Lung (tissue), 12 donors: ENCODE results near the gene CGB5. TPM values are rescaled to one million over a fixed set of nuclear protein-coding genes. Genes with fewer than 3 reads are reported as not detected.
"Not testable (repeated sequence)": the region's sequence is repeated elsewhere in the genome, so short reads cannot be mapped to it uniquely, and the experiment has no call there.

Experiments
- ATAC-seq: fragments of 200-7000 bp; cut with Tn5 transposase; one replicate; pipeline ENCODE4 v1.9.1; 2020; ENCODE audit warnings: moderate number of reproducible peaks; ENCODE audit not compliant: insufficient read depth, low FRiP score
- DNase-seq, 3 donors: peaks; one replicate each; pipeline ENCODE4 v3.0.0-alpha.2; 2013 to 2017
- H3K27ac ChIP-seq, 2 donors: one replicate each; pipeline ENCODE4 v1.5.1; 2013; ENCODE audit warnings: mild to moderate bottlenecking in 2 of 2, moderate library complexity in 2 of 2, control low read depth in 1 of 2, inconsistent platforms in 1 of 2, low read depth in 1 of 2, low read length in 1 of 2
- H3K27me3 ChIP-seq, 3 donors: one replicate each; pipeline ENCODE4 v1.5.1; 2013; ENCODE audit warnings: low read length in 2 of 3; ENCODE audit not compliant: control insufficient read depth in 3 of 3, insufficient read depth in 3 of 3
- H3K36me3 ChIP-seq, 4 donors: one replicate each; pipeline ENCODE4 v1.5.1; 2013; ENCODE audit warnings: low read length in 4 of 4, mild to moderate bottlenecking in 1 of 4, moderate library complexity in 1 of 4; ENCODE audit not compliant: control insufficient read depth in 4 of 4, insufficient read depth in 4 of 4
- H3K4me1 ChIP-seq, 5 donors: one replicate each; pipeline ENCODE4 v1.5.1; 2013; ENCODE audit warnings: low read length in 5 of 5, mild to moderate bottlenecking in 2 of 5, moderate library complexity in 1 of 5; ENCODE audit not compliant: control insufficient read depth in 5 of 5, insufficient read depth in 5 of 5
- H3K4me3 ChIP-seq: one replicate; pipeline ENCODE4 v1.5.1; 2013; ENCODE audit warnings: mild to moderate bottlenecking, control low read depth, moderate library complexity
- H3K9ac ChIP-seq, 2 donors: one replicate each; pipeline ENCODE4 v1.5.1; 2013; ENCODE audit warnings: low read length in 2 of 2, control low read depth in 1 of 2; ENCODE audit not compliant: insufficient read depth in 1 of 2
- H3K9me3 ChIP-seq, 4 donors: one replicate each; pipeline ENCODE4 v1.5.1; 2013; ENCODE audit warnings: low read length in 3 of 4, mild to moderate bottlenecking in 1 of 4, moderate library complexity in 1 of 4; ENCODE audit not compliant: control insufficient read depth in 4 of 4, insufficient read depth in 3 of 4
- WGBS, 2 donors: extraction: QIAGEN DNeasy Blood & Tissue Kit; methylation state at CpG; one replicate each; pipeline ENCODE4 v1.1.7; 2013; 5-methylcytosine and 5-hydroxymethylcytosine counted together
- polyA plus RNA-seq, 2 donors: library from polyadenylated mRNA; stranded (reverse); fragments of 200-250 nt; gene quantifications; one replicate each; pipeline ENCODE4 v1.2.1, GENCODE V29; 2013
- total RNA-seq, 2 donors: library from RNA; depleted of rRNA in 1 of 2; stranded (reverse); fragments of >200 nt in 1 of 2; gene quantifications; one replicate each; pipeline ENCODE4 v1.2.1, GENCODE V29; 2014 to 2021
- TF ChIP-seq, protein P1 (sequence below): IDR thresholded peaks from 2 replicates; pipeline ENCODE4 v1.5.1; 2012; ENCODE audit warnings: mild to moderate bottlenecking; ENCODE audit errors: control extremely low read depth, extremely low read depth
- donor health status: control.
- donor health status: control.
- donor health status: Bipolar disorder and iron deficiency.
- donor health status: healthy.
- donor health status: DM: yes; HTN: yes; CAD: no.

The CGB5 gene
- total and polyA plus RNA-seq, 4 donors, result not detected

DNA sequence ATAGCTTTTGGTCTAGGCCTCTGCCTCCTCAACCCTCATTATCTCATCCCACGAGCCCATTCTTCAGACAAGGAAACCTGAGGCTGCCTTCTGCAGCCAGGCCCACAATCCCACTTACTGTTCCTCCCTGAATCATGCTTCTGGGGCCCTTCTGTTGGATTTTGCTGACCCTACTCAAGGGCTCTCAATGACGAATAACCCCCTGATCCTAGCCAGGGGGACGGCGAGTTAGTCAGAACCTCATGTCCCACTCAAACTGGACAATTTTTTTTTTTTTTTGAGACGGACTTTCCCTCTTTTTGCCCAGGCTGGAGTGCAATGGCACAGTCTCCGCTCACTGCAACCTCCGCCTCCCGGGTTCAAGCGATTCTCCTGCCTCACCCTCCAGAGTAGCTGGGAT is 21.5 kb upstream of the CGB5 start:
- no peaks in the 10 kb centered on the region for H3K9me3 ChIP-seq
- H3K4me3 ChIP-seq, result no peak overlapping the region
- TF ChIP-seq, protein P1, sequence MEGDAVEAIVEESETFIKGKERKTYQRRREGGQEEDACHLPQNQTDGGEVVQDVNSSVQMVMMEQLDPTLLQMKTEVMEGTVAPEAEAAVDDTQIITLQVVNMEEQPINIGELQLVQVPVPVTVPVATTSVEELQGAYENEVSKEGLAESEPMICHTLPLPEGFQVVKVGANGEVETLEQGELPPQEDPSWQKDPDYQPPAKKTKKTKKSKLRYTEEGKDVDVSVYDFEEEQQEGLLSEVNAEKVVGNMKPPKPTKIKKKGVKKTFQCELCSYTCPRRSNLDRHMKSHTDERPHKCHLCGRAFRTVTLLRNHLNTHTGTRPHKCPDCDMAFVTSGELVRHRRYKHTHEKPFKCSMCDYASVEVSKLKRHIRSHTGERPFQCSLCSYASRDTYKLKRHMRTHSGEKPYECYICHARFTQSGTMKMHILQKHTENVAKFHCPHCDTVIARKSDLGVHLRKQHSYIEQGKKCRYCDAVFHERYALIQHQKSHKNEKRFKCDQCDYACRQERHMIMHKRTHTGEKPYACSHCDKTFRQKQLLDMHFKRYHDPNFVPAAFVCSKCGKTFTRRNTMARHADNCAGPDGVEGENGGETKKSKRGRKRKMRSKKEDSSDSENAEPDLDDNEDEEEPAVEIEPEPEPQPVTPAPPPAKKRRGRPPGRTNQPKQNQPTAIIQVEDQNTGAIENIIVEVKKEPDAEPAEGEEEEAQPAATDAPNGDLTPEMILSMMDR, result no peak
- H3K27ac ChIP-seq, result no peak overlapping the region
- ATAC-seq (no peak), DNase-seq (no peak)
- 91 to 96% methylated on average over 9 of the region's 9 CpGs for WGBS, 2 donors
- H3K9ac ChIP-seq, result no peak overlapping the region
- H3K27me3 ChIP-seq, result peaks cover 0 to 30% (median 15%) of the 10 kb centered on the region in 3 donors
- peaks cover 0 to 19% (median 4%) of the 10 kb centered on the region in 5 donors for H3K4me1 ChIP-seq
- H3K36me3 ChIP-seq, result no peaks in the 10 kb centered on the region

GRCh38 chr19:49024233-49024632 is 19.4 kb upstream of the CGB5 start, which contains the start of gene CGB3:
TSS of gene CGB3 (minus strand) at chr19:49024333. CDS start at chr19:49023971, 362 bp downstream.
- ATAC-seq, H3K4me3 ChIP-seq, H3K36me3 ChIP-seq, DNase-seq, H3K9ac ChIP-seq, H3K9me3 ChIP-seq, H3K27ac ChIP-seq, H3K4me1 ChIP-seq: not testable (repeated sequence)
- H3K27me3 ChIP-seq, result peaks cover 0 to 20% (median 12%) of the 10 kb centered on the region in 3 donors
- WGBS, 2 donors, result 64 to 74% methylated on average over 10 to 13 of the region's 15 CpGs

DNA sequence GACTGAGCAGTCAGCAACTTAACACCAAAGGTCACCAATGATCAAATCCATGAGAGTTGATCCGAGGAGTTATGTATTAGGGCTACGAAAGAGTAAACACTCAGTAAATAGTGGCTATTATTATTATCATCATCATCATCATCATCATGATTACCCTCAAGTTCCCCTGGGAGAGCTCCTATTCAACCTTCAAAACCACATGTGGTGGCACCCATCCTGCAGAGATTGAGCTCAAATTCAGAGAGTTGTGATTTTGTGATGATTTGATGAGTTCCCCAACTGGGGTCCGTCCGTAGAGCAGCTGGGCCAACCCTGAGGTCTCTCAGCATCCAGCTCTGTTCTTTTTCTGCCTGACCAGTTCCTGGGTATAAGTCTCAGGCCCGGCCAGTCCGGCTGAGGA is 18.6 kb upstream of the CGB5 start:
- H3K9ac ChIP-seq, H3K27ac ChIP-seq, H3K4me3 ChIP-seq, ATAC-seq, H3K36me3 ChIP-seq, DNase-seq, H3K4me1 ChIP-seq, H3K9me3 ChIP-seq: not testable (repeated sequence)
- WGBS, 2 donors, result 81 to 90% methylated on average over 3 of the region's 6 CpGs
- H3K27me3 ChIP-seq, result peaks cover 0 to 15% (median 12%) of the 10 kb centered on the region in 3 donors

- H3K36me3 ChIP-seq, DNase-seq, H3K9ac ChIP-seq, ATAC-seq, H3K9me3 ChIP-seq, H3K27ac ChIP-seq, H3K4me1 ChIP-seq, H3K4me3 ChIP-seq: not testable (repeated sequence)
- peaks cover 0 to 11% (median 7%) of the 10 kb centered on the region in 3 donors for H3K27me3 ChIP-seq
- WGBS, 2 donors, result 83 to 90% methylated on average over 21 to 23 of the region's 23 CpGs
Measured at GRCh38 chr19:49025599-49025998, 18.0 kb upstream of the CGB5 start.

GRCh38 chr19:49028686-49029085 is 15.0 kb upstream of the CGB5 start:
- H3K27me3 ChIP-seq, H3K4me3 ChIP-seq, DNase-seq, H3K4me1 ChIP-seq, ATAC-seq, H3K9ac ChIP-seq, H3K27ac ChIP-seq, H3K36me3 ChIP-seq, H3K9me3 ChIP-seq: not testable (repeated sequence)
- 68 to 82% methylated on average over 8 to 9 of the region's 9 CpGs for WGBS, 2 donors

GRCh38 chr19:49029749-49030148 is 13.9 kb upstream of the CGB5 start:
- H3K9ac ChIP-seq, ATAC-seq, H3K9me3 ChIP-seq, H3K36me3 ChIP-seq, DNase-seq, H3K4me3 ChIP-seq, H3K27me3 ChIP-seq, H3K27ac ChIP-seq, H3K4me1 ChIP-seq: not testable (repeated sequence)
- 86 to 95% methylated on average over 14 of the region's 14 CpGs for WGBS, 2 donors

DNA sequence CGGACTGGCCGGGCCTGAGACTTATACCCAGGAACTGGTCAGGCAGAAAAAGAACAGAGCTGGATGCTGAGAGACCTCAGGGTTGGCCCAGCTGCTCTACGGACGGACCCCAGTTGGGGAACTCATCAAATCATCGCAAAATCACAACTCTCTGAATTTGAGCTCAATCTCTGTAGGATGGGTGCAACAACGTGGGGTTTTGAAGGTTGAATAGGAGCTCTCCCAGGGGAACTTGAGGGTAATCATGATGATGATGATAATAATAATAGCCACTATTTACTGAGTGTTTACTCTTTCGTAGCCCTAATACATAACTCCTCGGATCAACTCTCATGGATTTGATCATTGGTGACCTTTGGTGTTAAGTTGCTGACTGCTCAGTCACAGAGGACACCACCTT is 13.3 kb upstream of the CGB5 start:
- H3K9ac ChIP-seq, ATAC-seq, H3K27ac ChIP-seq, H3K36me3 ChIP-seq, H3K27me3 ChIP-seq, H3K4me1 ChIP-seq, H3K9me3 ChIP-seq, DNase-seq, H3K4me3 ChIP-seq: not testable (repeated sequence)
- 91 to 94% methylated on average over 3 to 5 of the region's 8 CpGs for WGBS, 2 donors
